ENCODE results near the gene ABTB1. TPM values are rescaled to one million over a fixed set of nuclear protein-coding genes. Genes with fewer than 3 reads are reported as not detected.

The ABTB1 gene
- total and polyA plus RNA-seq, 12 donors, result 2.8 to 96.0 (median 32.2) TPM

DNA sequence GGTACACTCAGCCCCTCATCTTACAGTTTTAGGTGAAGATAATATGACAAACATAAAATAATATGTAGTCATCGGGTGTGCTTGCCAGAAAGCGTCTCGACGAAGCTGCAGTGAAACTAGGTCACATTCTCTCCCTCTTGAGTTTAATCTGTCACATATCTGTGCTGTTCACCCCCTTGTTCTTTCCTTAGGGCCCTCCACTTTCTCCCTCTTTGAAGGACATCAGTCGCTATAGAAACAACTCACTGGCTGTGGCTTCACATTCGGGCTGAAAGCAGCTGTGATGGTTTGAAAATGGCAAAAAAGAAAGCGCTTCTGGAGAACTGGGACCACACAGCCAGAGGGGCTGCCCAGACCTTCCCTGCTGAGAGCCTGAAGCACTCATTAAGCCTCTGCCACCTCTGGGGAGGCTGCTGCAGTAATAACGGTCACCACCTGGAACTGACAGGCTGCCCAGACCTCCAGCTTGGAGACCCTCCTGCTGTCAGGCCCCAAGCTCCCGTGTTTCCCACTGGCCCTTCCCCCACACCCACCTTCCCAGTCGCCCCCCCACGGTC, 50.3 kb downstream of the ABTB1 start:
- no peaks in the 10 kb centered on the region for H3K9me3 ChIP-seq (replicated peaks in 1 of 3)
- no peak overlapping the region for H3K4me3 ChIP-seq
- H3K27ac ChIP-seq, result peak overlapping the region in 2 of 5 donors; percentile 15
- WGBS, 4 donors, result 44 to 47% (median 46%) methylated on average over 11 of the region's 11 CpGs
- H3K27me3 ChIP-seq, result no peaks in the 10 kb centered on the region
- TF ChIP-seq POLR2A (IDR thresholded peaks at IDR 0.05) (no peak), CTCF (IDR thresholded peaks at IDR 0.05) (no peak)
- no peaks in the 10 kb centered on the region for H3K36me3 ChIP-seq (replicated peaks in 1 of 2)
- peaks cover 7 to 10% of the 10 kb centered on the region in 2 donors for H3K4me1 ChIP-seq (replicated peaks in 1 of 2)
- intact Hi-C loops (cut with DNase I), result no loop called here
- peak in 4 of 7 donors; percentile 35 to 72 (median 47) for DNase-seq

GRCh38 chr3:127726894-127727293, 54.1 kb downstream of the ABTB1 start:
- TF ChIP-seq CTCF (IDR thresholded peaks at IDR 0.05) (no peak), POLR2A (IDR thresholded peaks at IDR 0.05) (no peak)
- peaks cover 9 to 10% of the 10 kb centered on the region in 2 donors for H3K4me1 ChIP-seq (replicated peaks in 1 of 2)
- no peaks in the 10 kb centered on the region for H3K36me3 ChIP-seq (replicated peaks in 1 of 2)
- no peaks in the 10 kb centered on the region for H3K9me3 ChIP-seq (replicated peaks in 1 of 3)
- intact Hi-C loops (cut with DNase I), result no loop called here
- H3K4me3 ChIP-seq, result no peak overlapping the region
- no peaks in the 10 kb centered on the region for H3K27me3 ChIP-seq
- no peak for DNase-seq
- 77 to 84% (median 81%) methylated on average over 3 of the region's 3 CpGs for WGBS, 4 donors
- H3K27ac ChIP-seq, result no peak overlapping the region

- peak in 1 of 7 donors; percentile 26 for DNase-seq
- intact Hi-C loops (cut with DNase I), result no loop called here
- H3K9me3 ChIP-seq (replicated peaks in 1 of 3), result no peaks in the 10 kb centered on the region
- TF ChIP-seq POLR2A (IDR thresholded peaks at IDR 0.05) (no peak), CTCF (IDR thresholded peaks at IDR 0.05) (no peak)
- no peaks in the 10 kb centered on the region for H3K36me3 ChIP-seq (replicated peaks in 1 of 2)
- H3K27me3 ChIP-seq, result no peaks in the 10 kb centered on the region
- peaks cover 10 to 18% of the 10 kb centered on the region in 2 donors for H3K4me1 ChIP-seq (replicated peaks in 1 of 2)
- no peak overlapping the region for H3K4me3 ChIP-seq
- WGBS, 4 donors, result 73 to 78% (median 77%) methylated on average over 7 of the region's 7 CpGs
- H3K27ac ChIP-seq, result no peak overlapping the region
Measured at GRCh38 chr3:127728417-127729015, 55.8 kb downstream of the ABTB1 start.

DNA sequence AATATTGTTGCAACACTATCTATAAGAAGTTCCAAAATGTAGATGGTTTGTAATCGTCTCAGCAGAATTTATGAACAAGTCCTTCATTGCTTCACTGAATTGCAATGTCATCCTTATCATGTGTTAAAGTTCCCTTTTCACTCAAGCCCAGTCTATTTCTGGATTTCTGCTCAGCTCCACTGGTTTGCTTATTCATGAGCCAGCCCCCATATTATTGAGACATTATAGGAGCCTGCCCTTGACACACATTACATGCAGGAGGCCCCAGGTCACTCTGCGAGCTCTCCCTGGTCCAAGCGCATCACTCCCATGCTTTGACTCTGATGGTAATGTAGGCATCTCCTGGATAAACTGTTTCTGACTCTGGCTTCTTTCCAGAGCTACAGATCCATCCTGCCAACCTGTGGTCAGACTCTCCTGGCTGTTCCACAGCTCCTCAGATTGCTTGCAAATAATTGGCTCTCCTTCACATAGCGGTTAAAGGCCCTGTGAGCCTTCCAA, 56.9 kb downstream of the ABTB1 start:
- intact Hi-C loops (cut with DNase I), result no loop called here
- H3K27ac ChIP-seq, result peak overlapping the region in 1 of 5 donors; percentile 20
- H3K27me3 ChIP-seq, result no peaks in the 10 kb centered on the region
- H3K9me3 ChIP-seq (replicated peaks in 1 of 3), result no peaks in the 10 kb centered on the region
- 75 to 88% (median 85%) methylated on average over 4 of the region's 4 CpGs for whole genome bisulfite sequencing, 4 donors
- DNase-seq, result peak in 1 of 7 donors; percentile 24
- peaks cover 10 to 26% of the 10 kb centered on the region in 2 donors for H3K4me1 ChIP-seq (replicated peaks in 1 of 2)
- no peak overlapping the region for H3K4me3 ChIP-seq
- no peaks in the 10 kb centered on the region for H3K36me3 ChIP-seq (replicated peaks in 1 of 2)
- no peak for TF ChIP-seq CTCF (IDR thresholded peaks at IDR 0.05)
- no peak for TF ChIP-seq POLR2A (IDR thresholded peaks at IDR 0.05)
